IMR-90 (cell line): ENCODE results near the gene CC2D1A. TPM values are rescaled to one million over a fixed set of nuclear protein-coding genes. Genes with fewer than 3 reads are reported as not detected.

Source experiments
- ATAC-seq: fragments of 200-7000 bp; cut with Tn5 transposase; 2 replicates; pipeline ENCODE4 v1.9.1; 2020; ENCODE audit warnings: low read depth, mild to moderate bottlenecking, moderate library complexity
- BruUV-seq: library from RNA; stranded (reverse); fragments of 400-500 nt; replicated peaks from 2 replicates; lab custom pipeline; 2021; lab: Mats Ljungman, UMichigan
- CTCF ChIA-PET: fragments of 300-600 bp; formaldehyde crosslinking; extraction: SDS; loops from one replicate; lab custom pipeline; 2021; ENCODE audit warnings: antibody characterized with exemption; lab: Yijun Ruan, JAX
- POLR2A ChIA-PET: fragments of 300-600 bp; sonication (Branson Sonifier 250); formaldehyde crosslinking; loops from one replicate; lab custom pipeline; 2022; ENCODE audit warnings: antibody characterized with exemption; ENCODE audit not compliant: unreplicated experiment; lab: Charles Lee
- DNase-seq: peaks from one replicate; pipeline ENCODE4 v3.0.0; 2013
- H2AFZ ChIP-seq: replicated peaks from 2 replicates; pipeline ENCODE3; 2013; ENCODE audit warnings: low read length, mild to moderate bottlenecking; ENCODE audit not compliant: poor library complexity
- H2AK5ac ChIP-seq: 2 replicates; pipeline ENCODE4 v1.6.1; 2013; ENCODE audit warnings: low read depth, low read length, inconsistent platforms
- H2AK9ac ChIP-seq: replicated peaks from 2 replicates; pipeline ENCODE3; 2013; ENCODE audit warnings: mild to moderate bottlenecking, low read depth, low read length, moderate library complexity; ENCODE audit not compliant: poor library complexity
- H2BK120ac ChIP-seq: 2 replicates; pipeline ENCODE4 v1.6.1; 2013; ENCODE audit warnings: low read depth, low read length, inconsistent platforms
- H2BK15ac ChIP-seq: 3 replicates; pipeline ENCODE4 v1.6.1; 2013; ENCODE audit warnings: low read depth, low read length, inconsistent platforms
- H2BK20ac ChIP-seq: 2 replicates; pipeline ENCODE4 v1.6.1; 2013; ENCODE audit warnings: low read depth, mild to moderate bottlenecking, inconsistent platforms, low read length, moderate library complexity
- H2BK5ac ChIP-seq: 2 replicates; pipeline ENCODE4 v1.6.1; 2013; ENCODE audit warnings: mild to moderate bottlenecking, low read depth, low read length, inconsistent platforms; ENCODE audit not compliant: poor library complexity, severe bottlenecking
- H3K14ac ChIP-seq: replicated peaks from 2 replicates; pipeline ENCODE4 v1.6.1; 2013; ENCODE audit warnings: low read depth, low read length, inconsistent platforms
- H3K18ac ChIP-seq: 2 replicates; pipeline ENCODE4 v1.6.1; 2013; ENCODE audit warnings: low read depth, low read length, control low read depth
- H3K23ac ChIP-seq: 2 replicates; pipeline ENCODE4 v1.6.1; 2013; ENCODE audit warnings: low read depth, low read length, inconsistent platforms
- H3K27ac ChIP-seq: 2 replicates; pipeline ENCODE4 v1.5.1; 2013; ENCODE audit warnings: mild to moderate bottlenecking, control low read depth, low read length; ENCODE audit not compliant: insufficient read depth
- H3K27me3 ChIP-seq: 2 replicates; pipeline ENCODE4 v1.6.1; 2013; ENCODE audit warnings: low read length; ENCODE audit not compliant: control insufficient read depth, insufficient read depth
- H3K36me3 ChIP-seq: 2 replicates; pipeline ENCODE4 v1.6.1; 2013; ENCODE audit warnings: low read length, mixed read lengths; ENCODE audit not compliant: control insufficient read depth, insufficient read depth
- H3K4ac ChIP-seq: 2 replicates; pipeline ENCODE4 v1.6.1; 2013; ENCODE audit warnings: low read depth, low read length, inconsistent platforms
- H3K4me1 ChIP-seq: 2 replicates; pipeline ENCODE4 v1.6.1; 2013; ENCODE audit warnings: low read length, mixed read lengths; ENCODE audit not compliant: control insufficient read depth, insufficient read depth
- H3K4me2 ChIP-seq: 2 replicates; pipeline ENCODE4 v1.6.1; 2013; ENCODE audit warnings: low read depth, mild to moderate bottlenecking, control low read depth, low read length, moderate library complexity
- H3K4me3 ChIP-seq: 2 replicates; pipeline ENCODE4 v1.5.1; 2013; ENCODE audit warnings: low read depth, mild to moderate bottlenecking, control low read depth, low read length, moderate library complexity; ENCODE audit not compliant: insufficient read depth
- H3K56ac ChIP-seq: 2 replicates; pipeline ENCODE4 v1.6.1; 2013; ENCODE audit warnings: low read length, inconsistent platforms; ENCODE audit not compliant: insufficient read depth; ENCODE audit errors: extremely low read depth
- H3K79me1 ChIP-seq, 2 experiments: 2 replicates each; pipeline ENCODE4 v1.6.1; 2013; ENCODE audit warnings: low read length in 2 of 2, inconsistent platforms in 1 of 2, low read depth in 1 of 2
- H3K9ac ChIP-seq: 2 replicates; pipeline ENCODE4 v1.6.1; 2013; ENCODE audit warnings: low read depth, low read length, control low read depth
- H3K9me1 ChIP-seq: 2 replicates; pipeline ENCODE4 v1.6.1; 2013; ENCODE audit warnings: low read length, inconsistent platforms; ENCODE audit not compliant: insufficient read depth
- H3K9me3 ChIP-seq: 2 replicates; pipeline ENCODE4 v1.6.1; 2013; ENCODE audit warnings: low read length; ENCODE audit not compliant: control insufficient read depth, insufficient read depth
- H4K20me1 ChIP-seq: 2 replicates; pipeline ENCODE4 v1.6.1; 2013; ENCODE audit warnings: low read length, inconsistent platforms; ENCODE audit not compliant: insufficient read depth
- H4K5ac ChIP-seq: 2 replicates; pipeline ENCODE4 v1.6.1; 2013; ENCODE audit warnings: mild to moderate bottlenecking, low read depth, low read length, control low read depth
- H4K8ac ChIP-seq, 2 experiments: 2 replicates each; pipeline ENCODE4 v1.6.1; 2013; ENCODE audit warnings: low read depth in 2 of 2, low read length in 2 of 2, control low read depth in 1 of 2, inconsistent platforms in 1 of 2
- H4K91ac ChIP-seq: 2 replicates; pipeline ENCODE4 v1.6.1; 2013; ENCODE audit warnings: low read depth, low read length, inconsistent platforms; ENCODE audit not compliant: insufficient read depth
- BHLHE40 ChIP-seq: fragments of 150-350 bp; IDR thresholded peaks from 2 replicates; pipeline ENCODE4 v1.6.1; 2016; ENCODE audit warnings: mild to moderate bottlenecking, low read depth, low read length
- CEBPB ChIP-seq: IDR thresholded peaks from 2 replicates; pipeline ENCODE4 v1.6.1; 2012; ENCODE audit warnings: low read depth, low read length, improper control_type of control experiment
- FOS ChIP-seq: fragments of 150-350 bp; IDR thresholded peaks from 2 replicates; pipeline ENCODE4 v1.6.1; 2016; ENCODE audit warnings: low read depth, low read length
- MAZ ChIP-seq: IDR thresholded peaks from 2 replicates; pipeline ENCODE4 v1.6.1; 2012; ENCODE audit warnings: low read depth, mild to moderate bottlenecking, low read length, improper control_type of control experiment, moderate library complexity, borderline replicate concordance
- NFE2L2 ChIP-seq: fragments of 150-350 bp; IDR thresholded peaks from 2 replicates; pipeline ENCODE4 v1.6.1; 2016; ENCODE audit warnings: low read depth, mild to moderate bottlenecking, low read length
- POLR2A ChIP-seq: IDR thresholded peaks from 2 replicates; pipeline ENCODE4 v1.6.1; 2012; ENCODE audit warnings: mild to moderate bottlenecking, low read depth, low read length
- RCOR1 ChIP-seq: IDR thresholded peaks from 2 replicates; pipeline ENCODE4 v1.6.1; 2012; ENCODE audit warnings: mild to moderate bottlenecking, low read length, improper control_type of control experiment; ENCODE audit not compliant: insufficient replicate concordance
- RFX5 ChIP-seq: IDR thresholded peaks from 2 replicates; pipeline ENCODE4 v1.8.0; 2012; ENCODE audit warnings: low read depth, mild to moderate bottlenecking, low read length, moderate library complexity
- SMC3 ChIP-seq: fragments of 150-350 bp; IDR thresholded peaks from 2 replicates; pipeline ENCODE4 v1.6.1; 2016; ENCODE audit warnings: low read depth, mild to moderate bottlenecking, antibody characterized with exemption, low read length, moderate library complexity
- WGBS, 2 experiments: methylation state at CpG; one replicate each; pipeline versions ENCODE4 v1.1.5 to v1.1.7; 2013; ENCODE audit warnings: missing lambda C conversion rate in 2 of 2; ENCODE audit not compliant: insufficient read length in 1 of 2; ENCODE audit errors: extremely low coverage in 2 of 2; 5-methylcytosine and 5-hydroxymethylcytosine counted together
- dilution Hi-C: fragments of 300-500 bp; cut with HindIII; formaldehyde crosslinking; loops from one replicate; pipeline ENCODE4 v1.14.3; 2018; ENCODE audit warnings: low sequenced_read_pairs; ENCODE audit not compliant: unreplicated experiment
- in situ Hi-C: fragments of 300-500 bp; cut with MboI; formaldehyde crosslinking; loops from 3 replicates; pipeline ENCODE4 v1.14.3; 2019; ENCODE audit warnings: low sequenced_read_pairs, inconsistent platforms, mixed read lengths
- intact Hi-C: fragments of 100-400 bp; cut with micrococcal nuclease; formaldehyde crosslinking; loops from 2 replicates; pipeline ENCODE4 v1.10.0; 2022
- polyA plus RNA-seq, 3 experiments: library from polyadenylated mRNA; depleted of rRNA; stranded (reverse); fragments of >200 nt; gene quantifications; 2 replicates each; pipeline ENCODE4 v1.2.3, GENCODE V29; 2012; ENCODE audit warnings: low replicate concordance in 1 of 3
- total RNA-seq: library from RNA; depleted of rRNA; stranded (reverse); fragments of >200 nt; gene quantifications from 2 replicates; pipeline ENCODE4 v1.2.3, GENCODE V29; 2012
- TF ChIP-seq, protein P1 (sequence below): fragments of 150-350 bp; IDR thresholded peaks from 2 replicates; pipeline ENCODE4 v1.6.1; 2017; ENCODE audit warnings: mild to moderate bottlenecking, antibody characterized with exemption, low read length, low read depth

CC2D1A gene
- total and polyA plus RNA-seq, 2 of the 4 experiments (the other 2 are of a cell fraction) = 4.1 to 14.7 TPM

DNA sequence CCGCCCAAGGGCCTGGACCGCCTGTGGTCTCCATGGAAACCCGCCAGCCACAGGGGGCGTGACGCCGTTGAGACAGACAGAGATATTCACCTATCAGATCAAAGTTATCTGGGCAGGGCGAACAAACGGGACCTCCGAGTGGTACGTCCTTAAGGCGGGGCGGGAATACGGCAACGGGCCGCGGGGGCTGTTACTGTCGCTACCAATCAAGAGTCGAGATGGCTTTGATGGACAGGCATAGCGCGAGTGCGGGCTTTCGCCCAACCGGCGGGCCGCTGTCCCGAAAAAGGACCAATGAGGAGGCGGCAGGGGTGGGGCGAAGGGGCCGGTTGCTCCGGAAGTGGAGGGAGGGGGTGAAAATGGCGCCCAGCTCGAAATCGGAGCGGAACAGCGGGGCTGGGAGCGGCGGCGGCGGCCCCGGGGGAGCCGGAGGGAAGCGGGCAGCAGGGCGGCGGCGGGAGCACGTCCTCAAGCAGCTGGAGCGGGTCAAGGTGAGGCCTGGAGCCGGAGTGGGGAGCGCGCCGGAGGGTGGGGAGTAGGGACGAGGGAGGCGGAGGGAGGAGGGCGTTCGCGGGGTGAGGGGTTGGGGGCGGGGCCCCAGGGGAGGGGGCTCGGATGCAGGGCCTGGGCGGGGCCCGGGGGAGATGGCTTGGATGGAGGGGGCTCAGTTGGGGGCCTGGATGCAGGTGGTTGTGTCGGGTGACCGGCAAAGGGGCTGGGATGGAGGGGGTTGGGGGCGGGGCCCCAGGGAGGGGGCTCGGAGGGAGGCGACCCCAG, 46.3 kb downstream of the CC2D1A start, which contains the start of gene DCAF15:
Gene DCAF15 (plus strand): TSS at position 356 of the 777 bp plus-strand sequence. CDS start 4 bp downstream, at position 360.
- Histone ChIP-seq H2BK15ac (no peak within 1 kb of the TSS), H4K20me1 (peaks cover 12% of the 10 kb centered on the region), H2BK5ac (peak within 1 kb of the TSS; percentile 83), H3K23ac (peak within 1 kb of the TSS; percentile 53; the same call in 1 of the 2 replicates), H3K36me3 (peaks cover 20% of the 10 kb centered on the region), H3K4me2 (peak within 1 kb of the TSS; percentile 93), H3K18ac (no peak within 1 kb of the TSS; the same call in 1 of the 2 replicates), H4K91ac (peak within 1 kb of the TSS; percentile 32; the same call in 1 of the 2 replicates), H4K8ac (peak within 1 kb of the TSS; percentile 2 to 74; a peak in 2 of 4 replicates), H3K4me1 (peaks cover 3% of the 10 kb centered on the region; the same call in 1 of the 2 replicates), H3K4ac (peak within 1 kb of the TSS; percentile 65), H3K27ac (peak within 1 kb of the TSS; percentile 82), H2AK5ac (peak within 1 kb of the TSS; percentile 74), H3K9me1 (0 out of 2 replicates have a peak, but pooled peaks cover 4% of the 10 kb centered on the region), H3K4me3 (peak within 1 kb of the TSS; percentile 60), H3K9me3 (no peaks in the 10 kb centered on the region), H3K56ac (no peak within 1 kb of the TSS; the same call in 1 of the 2 replicates), H2AK9ac (peak within 1 kb of the TSS; percentile 95), H3K9ac (peak within 1 kb of the TSS; percentile 70), H3K79me1 (peaks cover 13 to 31% of the 10 kb centered on the region in 2 experiments), H3K27me3 (no peaks in the 10 kb centered on the region), H2AFZ (peak within 1 kb of the TSS; percentile 99), H4K5ac (no peak within 1 kb of the TSS), H2BK20ac (no peak within 1 kb of the TSS), H2BK120ac (peak within 1 kb of the TSS; percentile 49; the same call in 1 of the 2 replicates), H3K14ac (peak within 1 kb of the TSS; percentile 83; the same call in 1 of the 2 replicates)
- ATAC-seq (peak; percentile 99), DNase-seq (peak; percentile 99)
- in situ Hi-C loops = no loop called here
- POLR2A ChIA-PET = no interaction called here
- CTCF ChIA-PET = interaction anchor here (1.1 to 2.4 kb wide), 3 partner anchors 9 to 14 kb away, joined by 3 to 8 read pairs (median 6); partner anchors contain the start of gene PODNL1
- BruUV-seq = no TSS peak
- TF ChIP-seq FOS (peak; percentile 50; the same call in 1 of the 2 replicates), POLR2A (peak; percentile 47; the same call in 1 of the 2 replicates), RCOR1 (no peak), NFE2L2 (no peak), CEBPB (no peak), RFX5 (0 out of 2 replicates have a peak, but pooled peaks have one; percentile 12), BHLHE40 (no peak), MAZ (peak; percentile 95), SMC3 (no peak)
- TF ChIP-seq, protein P1, sequence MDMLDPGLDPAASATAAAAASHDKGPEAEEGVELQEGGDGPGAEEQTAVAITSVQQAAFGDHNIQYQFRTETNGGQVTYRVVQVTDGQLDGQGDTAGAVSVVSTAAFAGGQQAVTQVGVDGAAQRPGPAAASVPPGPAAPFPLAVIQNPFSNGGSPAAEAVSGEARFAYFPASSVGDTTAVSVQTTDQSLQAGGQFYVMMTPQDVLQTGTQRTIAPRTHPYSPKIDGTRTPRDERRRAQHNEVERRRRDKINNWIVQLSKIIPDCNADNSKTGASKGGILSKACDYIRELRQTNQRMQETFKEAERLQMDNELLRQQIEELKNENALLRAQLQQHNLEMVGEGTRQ = peak; percentile 33; the same call in 1 of the 2 replicates
- dilution Hi-C loops = no loop called here
- WGBS, 2 experiments = 2% methylated on average over 11 of the region's 65 CpGs; no CpG with 5 or more reads in 1 of the 2 experiments
- intact Hi-C loops = loop anchor here (2.0 kb wide), 1 partner anchor 72 kb away; no protein-coding TSS in a partner anchor
